A673 (cell line): ENCODE measurements around the gene IBA57.

Experiments
- CTCF ChIP-seq: fragments of 300-800, 200-600 bp; sonication (generic); conservative IDR thresholded peaks from 2 replicates; pipeline ENCODE4 v1.5.1; 2017; ENCODE audit warnings: low read depth, mild to moderate bottlenecking, antibody characterized with exemption, low read length, moderate library complexity, mixed read lengths
- EZH2 ChIP-seq: fragments of 200-600 bp; sonication (generic); IDR thresholded peaks from 2 replicates; pipeline ENCODE4 v1.6.1; 2017; ENCODE audit warnings: borderline replicate concordance, low read depth, mild to moderate bottlenecking, mixed read lengths, antibody characterized with exemption, low read length; ENCODE audit not compliant: poor library complexity, severe bottlenecking

GRCh38 chr1:228142701-228143136 lies 22.9 kb upstream of the IBA57 start:
- TF ChIP-seq CTCF (no peak), EZH2 (no peak)
